GM18499 (cell line): ENCODE data around the gene CCDC196.
"Not testable (repeated sequence)": the region's sequence is repeated elsewhere in the genome, so short reads cannot be mapped to it uniquely, and the experiment has no call there.

Experiments used
- ATAC-seq: cut with Tn5 transposase; IDR thresholded peaks from one replicate; pipeline ENCODE4 v1.9.1; 2021; ENCODE audit warnings: moderate number of reproducible peaks; ENCODE audit not compliant: insufficient read depth, unreplicated experiment

CCDC196 gene

GRCh38 chr14:66545191-66545590 is 59.0 kb downstream of the CCDC196 start:
- ATAC-seq, result not testable (repeated sequence)

- ATAC-seq, result not testable (repeated sequence)
These were observed 59.6 kb downstream of the CCDC196 start for GRCh38 chr14:66545751-66546150.
